ENCODE data around the gene FHIP2A.

Gene FHIP2A

GRCh38 chr10:114811862-114812261 is 9.7 kb upstream of the FHIP2A start:
- in situ Hi-C loops (cut with MboI; ENCODE audit: low sequenced_read_pairs, unreplicated experiment), result no loop called here
- DNase-seq (ENCODE audit: low spot score), result no peak

GRCh38 chr10:114815791-114816190 is 5.8 kb upstream of the FHIP2A start:
- DNase-seq (ENCODE audit: low spot score), result no peak
- no peak for TF ChIP-seq CTCF (IDR thresholded peaks at IDR 0.05; ENCODE audit: borderline replicate concordance, control extremely low read depth, extremely low read depth, insufficient read depth, missing control alignments)
- in situ Hi-C loops (cut with MboI; ENCODE audit: low sequenced_read_pairs, unreplicated experiment), result no loop called here

More at GRCh38 chr10:114811862-114812261, 9.7 kb upstream of the FHIP2A start:
- no peak for TF ChIP-seq CTCF (IDR thresholded peaks at IDR 0.05; ENCODE audit: borderline replicate concordance, control extremely low read depth, extremely low read depth, insufficient read depth, missing control alignments)

GRCh38 chr10:114816308-114816707 is 5.3 kb upstream of the FHIP2A start:
- in situ Hi-C loops (cut with MboI; ENCODE audit: low sequenced_read_pairs, unreplicated experiment), result no loop called here
- TF ChIP-seq CTCF (IDR thresholded peaks at IDR 0.05; ENCODE audit: borderline replicate concordance, control extremely low read depth, extremely low read depth, insufficient read depth, missing control alignments), result no peak
- DNase-seq (ENCODE audit: low spot score), result no peak

- DNase-seq (ENCODE audit: low spot score), result no peak
- in situ Hi-C loops (cut with MboI; ENCODE audit: low sequenced_read_pairs, unreplicated experiment), result no loop called here
- no peak for TF ChIP-seq CTCF (IDR thresholded peaks at IDR 0.05; ENCODE audit: borderline replicate concordance, control extremely low read depth, extremely low read depth, insufficient read depth, missing control alignments)
Observed at GRCh38 chr10:114819322-114819721, 2.3 kb upstream of the FHIP2A start.

- in situ Hi-C loops (cut with MboI; ENCODE audit: low sequenced_read_pairs, unreplicated experiment), result no loop called here
- peak; percentile 53 for DNase-seq (ENCODE audit: low spot score)
- no peak for TF ChIP-seq CTCF (IDR thresholded peaks at IDR 0.05; ENCODE audit: borderline replicate concordance, control extremely low read depth, extremely low read depth, insufficient read depth, missing control alignments)
Observed at GRCh38 chr10:114821915-114822443, 399 bp downstream of the FHIP2A start.

- in situ Hi-C loops (cut with MboI; ENCODE audit: low sequenced_read_pairs, unreplicated experiment), result no loop called here
- no peak for DNase-seq (ENCODE audit: low spot score)
- no peak for TF ChIP-seq CTCF (IDR thresholded peaks at IDR 0.05; ENCODE audit: borderline replicate concordance, control extremely low read depth, extremely low read depth, insufficient read depth, missing control alignments)
Observed at GRCh38 chr10:114822444-114823076, 980 bp downstream of the FHIP2A start.
